Spleen (tissue), 11 donors: ENCODE data around the gene INHBA. TPM values are rescaled to one million over a fixed set of nuclear protein-coding genes. Genes with fewer than 3 reads are reported as not detected.

Experiments
- DNase-seq: peaks from one replicate; pipeline ENCODE4 v3.0.0-alpha.2; 2020
- H3K27ac ChIP-seq, 8 donors: fragments of 200-600 bp; sonication (generic) in 7 of 8; 1 replicate in 4 of 8; 2 replicates in 4 of 8; pipeline versions ENCODE4 v1.5.0 to v1.8.0; 2016 to 2021; ENCODE audit warnings: inconsistent platforms in 4 of 8, mild to moderate bottlenecking in 4 of 8, moderate library complexity in 1 of 8
- H3K27me3 ChIP-seq, 7 donors: fragments of 200-600 bp; sonication (generic) in 6 of 7; replicated peaks in 1 of 7; 1 replicate in 4 of 7; 2 replicates in 3 of 7; pipeline versions ENCODE4 v1.5.0 to v1.8.0; 2016 to 2021; ENCODE audit warnings: inconsistent platforms in 3 of 7, mild to moderate bottlenecking in 1 of 7
- H3K36me3 ChIP-seq, 6 donors: fragments of 200-600 bp; sonication (generic) in 5 of 6; 1 replicate in 4 of 6; 2 replicates in 2 of 6; pipeline versions ENCODE4 v1.5.0 to v1.8.0; 2016 to 2021; ENCODE audit warnings: inconsistent platforms in 2 of 6
- H3K4me1 ChIP-seq, 6 donors: fragments of 200-600 bp; sonication (generic) in 5 of 6; 1 replicate in 3 of 6; 2 replicates in 3 of 6; pipeline versions ENCODE4 v1.5.0 to v1.8.0; 2016 to 2021; ENCODE audit warnings: inconsistent platforms in 3 of 6
- H3K4me3 ChIP-seq, 8 donors: fragments of 200-600 bp; sonication (generic) in 7 of 8; 1 replicate in 4 of 8; 2 replicates in 4 of 8; pipeline versions ENCODE4 v1.5.0 to v1.8.0; 2016 to 2021; ENCODE audit warnings: inconsistent platforms in 4 of 8, mild to moderate bottlenecking in 4 of 8, moderate library complexity in 2 of 8
- H3K9me3 ChIP-seq, 8 donors: fragments of 200-600 bp; sonication (generic) in 7 of 8; 1 replicate in 4 of 8; 2 replicates in 4 of 8; pipeline versions ENCODE4 v1.5.0 to v1.8.0; 2016 to 2021; ENCODE audit warnings: inconsistent platforms in 4 of 8
- CTCF ChIP-seq, 11 experiments: fragments of 200-600 bp in 7 of 11; fragments of 450-650 bp in 4 of 11; sonication (generic) in 4 of 11; IDR thresholded peaks in 8 of 11; conservative IDR thresholded peaks in 3 of 11; 1 replicate in 7 of 11; 2 replicates in 4 of 11; pipeline versions ENCODE4 v1.4.0 to v1.8.0; 2016 to 2021; ENCODE audit warnings: antibody characterized with exemption in 11 of 11, inconsistent platforms in 4 of 11, mild to moderate bottlenecking in 1 of 11
- POLR2A ChIP-seq, 3 donors: fragments of 450-650 bp; IDR thresholded peaks; one replicate each; pipeline ENCODE4 v1.5.1; 2017; ENCODE audit warnings: antibody characterized with exemption in 3 of 3, mild to moderate bottlenecking in 1 of 3
- POLR2AphosphoS5 ChIP-seq, 3 donors: sonication (generic); formaldehyde crosslinking; IDR thresholded peaks; one replicate each; pipeline ENCODE4 v1.5.1; 2017; ENCODE audit warnings: antibody characterized with exemption in 3 of 3
- WGBS, 5 donors: extraction: QIAGEN DNeasy Blood & Tissue Kit in 3 of 5; methylation state at CpG; one replicate each; pipeline versions ENCODE4 v1.1.5 to v1.1.7; 2013 to 2018; 5-methylcytosine and 5-hydroxymethylcytosine counted together
- intact Hi-C: fragments of 100-400 bp; cut with DNase I; formaldehyde crosslinking; loops from one replicate; pipeline ENCODE4 v1.15.0; 2023; ENCODE audit warnings: low total_unique reads
- polyA plus RNA-seq, 3 donors: library from polyadenylated mRNA; stranded (reverse); fragments of 200-250 nt; gene quantifications; one replicate each; pipeline ENCODE4 v1.2.1, GENCODE V29; 2013
- total RNA-seq, 7 donors: library from RNA; depleted of rRNA in 3 of 7; stranded (reverse); fragments of >200 nt in 3 of 7; fragmentation: NEBNext Ultra II Directional in 4 of 7; extraction: Animal tissue kit (Norgen Biotek cat#: 25700) in 4 of 7; gene quantifications; one replicate each; pipeline versions ENCODE4 v1.1.0 to v1.2.1, GENCODE V29; 2016 to 2021
- donor health status: healthy with polysubstance abuse.
- donor health status: DM: no; HTN: no; CAD: no; lungs with moderate emphysema.
- donor health status: DM: no; HTN: no; CAD: no.
- donor health status: Bipolar disorder and iron deficiency.
- donor health status: healthy.
- donor health status: DM: no; HTN: no; CAD: no.
- donor health status: DM: yes; HTN: yes; CAD: no.

Gene INHBA
- total and polyA plus RNA-seq, 10 donors, result 0.15 to 3.9 (median 0.40) TPM

GRCh38 chr7:41716691-41717090, 13.8 kb upstream of the INHBA start:
- Histone ChIP-seq H3K36me3 (no peaks in the 10 kb centered on the region), H3K27ac (no peak overlapping the region), H3K9me3 (no peaks in the 10 kb centered on the region), H3K4me3 (no peak overlapping the region), H3K4me1 (no peaks in the 10 kb centered on the region), H3K27me3 (no peaks in the 10 kb centered on the region)
- WGBS, 5 donors, result 84 to 92% (median 85%) methylated on average over 11 of the region's 11 CpGs
- DNase-seq, result no peak
- TF ChIP-seq POLR2A (IDR thresholded peaks at IDR 0.05), result no peak
- TF ChIP-seq CTCF (IDR thresholded peaks at IDR 0.05 in 8 of 11, conservative IDR thresholded peaks at IDR 0.05 in 3 of 11), result no peak
- TF ChIP-seq POLR2AphosphoS5 (IDR thresholded peaks at IDR 0.05), result no peak
- intact Hi-C loops, result no loop called here

DNA sequence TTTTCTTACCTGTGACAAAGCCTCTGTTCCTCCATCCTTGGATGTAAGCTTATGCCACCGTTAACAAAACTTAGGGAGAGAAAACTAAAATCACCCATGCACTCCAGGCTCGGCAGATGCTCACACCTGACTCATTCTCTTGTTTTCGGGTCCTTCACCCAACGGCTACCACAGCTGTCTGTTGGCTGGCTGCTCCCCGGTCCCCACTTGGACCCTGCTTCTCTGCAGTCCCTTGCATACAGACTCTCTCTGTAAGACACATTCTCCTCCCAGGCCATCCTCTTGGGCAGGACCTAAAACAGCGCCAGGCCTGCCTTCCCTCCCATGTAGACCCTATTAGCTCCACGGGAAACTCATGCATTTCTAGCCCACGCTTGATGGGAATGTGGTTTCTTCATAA, 12.1 kb upstream of the INHBA start:
- Histone ChIP-seq H3K4me1 (no peaks in the 10 kb centered on the region), H3K9me3 (no peaks in the 10 kb centered on the region), H3K27me3 (no peaks in the 10 kb centered on the region), H3K36me3 (no peaks in the 10 kb centered on the region), H3K4me3 (no peak overlapping the region), H3K27ac (no peak overlapping the region)
- no peak for TF ChIP-seq POLR2AphosphoS5 (IDR thresholded peaks at IDR 0.05)
- no peak for TF ChIP-seq POLR2A (IDR thresholded peaks at IDR 0.05)
- TF ChIP-seq CTCF (IDR thresholded peaks at IDR 0.05 in 8 of 11, conservative IDR thresholded peaks at IDR 0.05 in 3 of 11), result no peak
- 85 to 96% (median 92%) methylated on average over 8 of the region's 8 CpGs for WGBS, 5 donors
- no peak for DNase-seq
- intact Hi-C loops, result no loop called here

GRCh38 chr7:41711283-41712064, 8.6 kb upstream of the INHBA start:
- Histone ChIP-seq H3K4me1 (peaks cover 0 to 2% (median under 1%) of the 10 kb centered on the region in 6 donors), H3K4me3 (no peak overlapping the region), H3K27me3 (no peaks in the 10 kb centered on the region), H3K27ac (no peak overlapping the region), H3K36me3 (no peaks in the 10 kb centered on the region), H3K9me3 (no peaks in the 10 kb centered on the region)
- intact Hi-C loops, result no loop called here
- DNase-seq, result no peak
- 56 to 66% (median 62%) methylated on average over 10 of the region's 10 CpGs for WGBS, 5 donors
- peak in 5 of 11 experiments; percentile 8 to 39 (median 27) for TF ChIP-seq CTCF (IDR thresholded peaks at IDR 0.05 in 8 of 11, conservative IDR thresholded peaks at IDR 0.05 in 3 of 11)
- no peak for TF ChIP-seq POLR2AphosphoS5 (IDR thresholded peaks at IDR 0.05)

DNA sequence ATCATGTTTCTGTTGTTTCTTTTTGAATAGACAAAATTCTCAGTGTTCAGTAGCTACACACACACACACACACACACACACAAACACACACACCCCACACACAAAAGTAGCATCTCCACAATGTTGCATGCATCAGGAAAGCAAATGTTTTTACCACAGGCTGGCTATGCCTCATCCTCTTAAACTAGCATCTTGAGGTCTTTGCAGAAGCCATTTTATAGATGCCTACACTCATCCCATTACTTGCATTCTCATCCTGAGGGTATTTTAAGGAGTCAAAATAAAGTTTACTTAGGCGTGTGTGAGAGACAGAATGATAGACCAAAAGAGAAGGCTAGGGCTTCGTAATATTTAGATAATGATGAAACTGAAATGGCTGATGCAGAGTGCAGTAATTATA, 7.9 kb upstream of the INHBA start:
- intact Hi-C loops, result no loop called here
- H3K27me3 ChIP-seq, result no peaks in the 10 kb centered on the region
- no peak for DNase-seq
- H3K36me3 ChIP-seq, result no peaks in the 10 kb centered on the region
- H3K9me3 ChIP-seq, result no peaks in the 10 kb centered on the region
- H3K4me3 ChIP-seq, result no peak overlapping the region
- H3K27ac ChIP-seq, result no peak overlapping the region
- WGBS, 5 donors, result 77 to 85% (median 82%) methylated on average over 2 of the region's 2 CpGs
- TF ChIP-seq POLR2AphosphoS5 (IDR thresholded peaks at IDR 0.05) (no peak), CTCF (IDR thresholded peaks at IDR 0.05 in 8 of 11, conservative IDR thresholded peaks at IDR 0.05 in 3 of 11) (no peak), POLR2A (IDR thresholded peaks at IDR 0.05) (no peak)
- H3K4me1 ChIP-seq, result peaks cover 1 to 9% (median 5%) of the 10 kb centered on the region in 6 donors
